GM23248 (cell line): ENCODE results near the gene PKD1L1.

ENCODE experiments used
- EZH2 ChIP-seq: fragments of 200-600 bp; sonication (generic); IDR thresholded peaks from 2 replicates; pipeline ENCODE4 v1.6.1; 2018; ENCODE audit warnings: antibody characterized with exemption, mild to moderate bottlenecking; ENCODE audit not compliant: insufficient read depth, poor library complexity, severe bottlenecking
- EZH2phosphoT487 ChIP-seq: fragments of 200-600 bp; sonication (generic); IDR thresholded peaks from 2 replicates; pipeline ENCODE4 v1.6.1; 2018; ENCODE audit warnings: antibody characterized with exemption, moderate library complexity, mild to moderate bottlenecking, low read depth; ENCODE audit not compliant: insufficient read depth

GRCh38 chr7:47912332-47912731 lies 35.9 kb downstream of the PKD1L1 start:
- TF ChIP-seq EZH2: no peak
- no peak for TF ChIP-seq EZH2phosphoT487
